H9 (cell line): ENCODE data around the gene SVOP. TPM values are rescaled to one million over a fixed set of nuclear protein-coding genes. Genes with fewer than 3 reads are reported as not detected.

ENCODE experiments used
- DNase-seq: peaks from one replicate; pipeline ENCODE4 v3.0.0-alpha.2; 2017
- H2AFZ ChIP-seq: one replicate; pipeline ENCODE4 v1.6.1; 2013; ENCODE audit warnings: mild to moderate bottlenecking, low read length, control low read depth, moderate library complexity
- H2AK5ac ChIP-seq: 2 replicates; pipeline ENCODE4 v1.6.1; 2013; ENCODE audit warnings: low read length, control low read depth, mixed read lengths; ENCODE audit not compliant: insufficient read length
- H2BK120ac ChIP-seq: one replicate; pipeline ENCODE4 v1.6.1; 2013; ENCODE audit warnings: low read depth, mild to moderate bottlenecking, low read length, control low read depth, inconsistent platforms; ENCODE audit not compliant: poor library complexity, severe bottlenecking
- H2BK12ac ChIP-seq: 2 replicates; pipeline ENCODE4 v1.6.1; 2013; ENCODE audit warnings: low read length, control low read depth, mixed read lengths, low read depth; ENCODE audit not compliant: insufficient read length
- H2BK15ac ChIP-seq: 2 replicates; pipeline ENCODE4 v1.6.1; 2013; ENCODE audit warnings: low read depth, low read length, control low read depth
- H2BK20ac ChIP-seq: one replicate; pipeline ENCODE4 v1.6.1; 2013; ENCODE audit warnings: low read depth, mild to moderate bottlenecking, low read length, control low read depth, inconsistent platforms; ENCODE audit not compliant: poor library complexity, severe bottlenecking
- H2BK5ac ChIP-seq: 2 replicates; pipeline ENCODE4 v1.6.1; 2013; ENCODE audit warnings: low read length, control low read depth, mixed read lengths; ENCODE audit not compliant: insufficient read length
- H3K14ac ChIP-seq: 2 replicates; pipeline ENCODE4 v1.6.1; 2013; ENCODE audit warnings: low read length, control low read depth; ENCODE audit not compliant: insufficient read depth
- H3K18ac ChIP-seq: 2 replicates; pipeline ENCODE4 v1.6.1; 2013; ENCODE audit warnings: low read depth, mild to moderate bottlenecking, mixed read lengths, low read length, control low read depth; ENCODE audit not compliant: insufficient read length
- H3K23ac ChIP-seq: 2 replicates; pipeline ENCODE4 v1.6.1; 2013; ENCODE audit warnings: low read length, control low read depth, mixed read lengths, low read depth; ENCODE audit not compliant: insufficient read length
- H3K23me2 ChIP-seq: 2 replicates; pipeline ENCODE4 v1.6.1; 2013; ENCODE audit warnings: low read depth, mild to moderate bottlenecking, mixed read lengths, low read length, control low read depth; ENCODE audit not compliant: insufficient read length, poor library complexity, severe bottlenecking
- H3K27ac ChIP-seq: 2 replicates; pipeline ENCODE4 v1.5.1; 2013; ENCODE audit warnings: low read length, control low read depth, mixed read lengths, low read depth; ENCODE audit not compliant: insufficient read length
- H3K27me3 ChIP-seq: 2 replicates; pipeline ENCODE4 v1.6.1; 2013; ENCODE audit warnings: low read length, control low read depth, inconsistent platforms; ENCODE audit not compliant: insufficient read depth
- H3K4ac ChIP-seq: 2 replicates; pipeline ENCODE4 v1.6.1; 2013; ENCODE audit warnings: low read depth, mild to moderate bottlenecking, control low read depth, inconsistent platforms, low read length, moderate library complexity
- H3K4me1 ChIP-seq: 2 replicates; pipeline ENCODE4 v1.6.1; 2013; ENCODE audit warnings: low read length, control low read depth, inconsistent platforms; ENCODE audit not compliant: insufficient read depth
- H3K4me2 ChIP-seq: 2 replicates; pipeline ENCODE4 v1.6.1; 2013; ENCODE audit warnings: low read length, control low read depth, mixed read lengths; ENCODE audit not compliant: insufficient read length, insufficient read depth
- H3K56ac ChIP-seq: 2 replicates; pipeline ENCODE4 v1.6.1; 2013; ENCODE audit warnings: low read depth, mild to moderate bottlenecking, mixed read lengths, low read length, control low read depth; ENCODE audit not compliant: insufficient read length
- H3K79me1 ChIP-seq: 2 replicates; pipeline ENCODE4 v1.6.1; 2013; ENCODE audit warnings: low read depth, mild to moderate bottlenecking, moderate library complexity, low read length, control low read depth, inconsistent platforms; ENCODE audit not compliant: insufficient read depth, poor library complexity, severe bottlenecking
- H3K79me2 ChIP-seq: 2 replicates; pipeline ENCODE4 v1.6.1; 2013; ENCODE audit warnings: low read length, control low read depth, inconsistent platforms; ENCODE audit not compliant: insufficient read depth
- H3K9ac ChIP-seq: 2 replicates; pipeline ENCODE4 v1.6.1; 2013; ENCODE audit warnings: low read length, control low read depth, mixed read lengths; ENCODE audit not compliant: insufficient read length; ENCODE audit errors: extremely low read depth
- H3K9me3 ChIP-seq: one replicate; pipeline ENCODE4 v1.6.1; 2013; ENCODE audit warnings: low read depth, low read length, inconsistent platforms; ENCODE audit not compliant: control insufficient read depth
- H3T11ph ChIP-seq: one replicate; pipeline ENCODE4 v1.6.1; 2013; ENCODE audit warnings: mild to moderate bottlenecking, low read length, control low read depth, inconsistent platforms
- H4K20me1 ChIP-seq: one replicate; pipeline ENCODE4 v1.6.1; 2013; ENCODE audit not compliant: control insufficient read depth, insufficient read length, insufficient read depth
- H4K5ac ChIP-seq: 2 replicates; pipeline ENCODE4 v1.6.1; 2013; ENCODE audit warnings: low read depth, mild to moderate bottlenecking, mixed read lengths, low read length, control low read depth; ENCODE audit not compliant: insufficient read length
- H4K8ac ChIP-seq: replicated peaks from 2 replicates; pipeline ENCODE4 v1.6.1; 2013; ENCODE audit warnings: low read length, control low read depth, mixed read lengths, low read depth; ENCODE audit not compliant: insufficient read length
- H4K91ac ChIP-seq: 2 replicates; pipeline ENCODE4 v1.6.1; 2013; ENCODE audit warnings: low read depth, mild to moderate bottlenecking, moderate library complexity, mixed read lengths, low read length, control low read depth; ENCODE audit not compliant: insufficient read length
- H3K27ac Mint-ChIP-seq, 3 experiments: 2 replicates in 2 of 3; 3 replicates in 1 of 3; pipeline ENCODE4 v1.8.0; 2020 to 2021; ENCODE audit warnings: mixed read lengths in 3 of 3, mild to moderate bottlenecking in 1 of 3, moderate library complexity in 1 of 3
- H3K27me3 Mint-ChIP-seq: 2 replicates; pipeline ENCODE4 v1.8.0; 2021; ENCODE audit warnings: low read depth, mild to moderate bottlenecking, moderate library complexity, mixed read lengths
- H3K36me3 Mint-ChIP-seq, 3 experiments: 2 replicates in 2 of 3; 3 replicates in 1 of 3; pipeline ENCODE4 v1.8.0; 2020 to 2021; ENCODE audit warnings: low read depth in 3 of 3, mixed read lengths in 3 of 3; ENCODE audit not compliant: insufficient read depth in 1 of 3
- H3K4me1 Mint-ChIP-seq, 2 experiments: 2 replicates each; pipeline ENCODE4 v1.8.0; 2020; ENCODE audit warnings: mixed read lengths in 2 of 2
- H3K4me3 Mint-ChIP-seq, 2 experiments: 2 replicates in 1 of 2; 3 replicates in 1 of 2; pipeline ENCODE4 v1.8.0; 2020 to 2021; ENCODE audit warnings: mild to moderate bottlenecking in 2 of 2, mixed read lengths in 2 of 2, moderate library complexity in 1 of 2
- H3K9me3 Mint-ChIP-seq, 2 experiments: 2 replicates in 1 of 2; 3 replicates in 1 of 2; pipeline ENCODE4 v1.8.0; 2020; ENCODE audit warnings: mild to moderate bottlenecking in 2 of 2, mixed read lengths in 2 of 2, moderate library complexity in 1 of 2
- WGBS: extraction: QIAGEN DNeasy Blood & Tissue Kit; methylation state at CpG from one replicate; pipeline ENCODE4 v1.1.7; 2013; ENCODE audit warnings: missing lambda C conversion rate, low lambda C conversion rate, mixed read lengths; ENCODE audit not compliant: insufficient read length; ENCODE audit errors: extremely low coverage; 5-methylcytosine and 5-hydroxymethylcytosine counted together
- total RNA-seq: library from RNA; stranded (reverse); gene quantifications from 2 replicates; pipeline ENCODE4 v1.2.1, GENCODE V29; 2021
- TF ChIP-seq, protein P1 (sequence below): fragments of 200-600 bp; sonication (generic); conservative IDR thresholded peaks from 3 replicates; pipeline ENCODE4 v1.8.0; 2021; ENCODE audit warnings: antibody characterized with exemption, mild to moderate bottlenecking

SVOP gene
- total RNA-seq, 1 experiment from 2014 or later, result 0.15 TPM

DNA sequence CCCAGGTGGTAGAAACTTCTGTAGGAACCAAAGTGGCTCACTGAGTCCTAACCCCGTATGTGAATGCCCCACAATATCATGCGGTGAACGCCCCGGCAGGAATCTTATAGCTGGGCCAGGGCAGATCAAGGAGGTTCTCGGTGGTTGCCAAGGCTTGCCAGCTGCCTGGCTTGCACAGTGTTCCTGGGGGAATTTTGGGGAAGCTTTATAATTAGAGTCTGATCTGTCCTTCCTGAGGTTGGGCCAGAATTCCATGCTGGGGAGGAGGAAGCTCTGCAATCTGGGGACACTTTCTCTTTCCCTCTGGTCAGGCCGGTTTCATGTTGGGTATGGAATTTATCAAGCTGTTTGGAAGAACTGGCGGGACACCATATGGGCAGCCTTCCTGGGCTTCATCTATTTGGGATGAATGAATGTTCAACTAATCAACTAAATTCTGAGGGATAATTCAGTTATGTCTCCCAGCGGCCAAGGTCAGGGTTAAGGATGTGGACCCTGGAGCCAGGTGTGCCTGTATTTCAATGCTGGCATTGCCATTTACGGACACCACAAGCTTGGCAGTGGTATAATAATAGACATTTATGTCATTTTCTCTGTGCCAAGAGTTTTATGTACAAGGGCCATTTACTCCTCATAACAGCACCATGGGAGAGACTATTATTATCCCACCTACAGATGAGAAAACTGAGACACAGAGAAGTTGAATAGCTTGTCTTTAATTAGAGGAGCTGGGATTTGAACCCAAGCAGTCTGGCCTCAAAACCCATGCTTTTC, 54.3 kb downstream of the SVOP start:
- H3K18ac ChIP-seq, result no peak overlapping the region
- H3T11ph ChIP-seq, result no peak overlapping the region
- no peak overlapping the region for H4K91ac ChIP-seq
- TF ChIP-seq, protein P1, sequence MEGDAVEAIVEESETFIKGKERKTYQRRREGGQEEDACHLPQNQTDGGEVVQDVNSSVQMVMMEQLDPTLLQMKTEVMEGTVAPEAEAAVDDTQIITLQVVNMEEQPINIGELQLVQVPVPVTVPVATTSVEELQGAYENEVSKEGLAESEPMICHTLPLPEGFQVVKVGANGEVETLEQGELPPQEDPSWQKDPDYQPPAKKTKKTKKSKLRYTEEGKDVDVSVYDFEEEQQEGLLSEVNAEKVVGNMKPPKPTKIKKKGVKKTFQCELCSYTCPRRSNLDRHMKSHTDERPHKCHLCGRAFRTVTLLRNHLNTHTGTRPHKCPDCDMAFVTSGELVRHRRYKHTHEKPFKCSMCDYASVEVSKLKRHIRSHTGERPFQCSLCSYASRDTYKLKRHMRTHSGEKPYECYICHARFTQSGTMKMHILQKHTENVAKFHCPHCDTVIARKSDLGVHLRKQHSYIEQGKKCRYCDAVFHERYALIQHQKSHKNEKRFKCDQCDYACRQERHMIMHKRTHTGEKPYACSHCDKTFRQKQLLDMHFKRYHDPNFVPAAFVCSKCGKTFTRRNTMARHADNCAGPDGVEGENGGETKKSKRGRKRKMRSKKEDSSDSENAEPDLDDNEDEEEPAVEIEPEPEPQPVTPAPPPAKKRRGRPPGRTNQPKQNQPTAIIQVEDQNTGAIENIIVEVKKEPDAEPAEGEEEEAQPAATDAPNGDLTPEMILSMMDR, result no peak
- no peaks in the 10 kb centered on the region for H3K79me2 ChIP-seq
- H3K27ac ChIP-seq, result no peak overlapping the region
- H3K27me3 ChIP-seq, result no peaks in the 10 kb centered on the region
- no peak overlapping the region for H3K27ac Mint-ChIP-seq
- no peak overlapping the region for H3K23ac ChIP-seq
- H4K8ac ChIP-seq, result no peak overlapping the region
- H2BK12ac ChIP-seq, result no peak overlapping the region
- H3K56ac ChIP-seq, result no peak overlapping the region
- no peaks in the 10 kb centered on the region for H4K20me1 ChIP-seq
- H3K9ac ChIP-seq, result no peak overlapping the region
- no peak overlapping the region for H3K4me3 Mint-ChIP-seq
- H3K9me3 Mint-ChIP-seq, result no peaks in the 10 kb centered on the region
- no peak overlapping the region for H2BK120ac ChIP-seq
- H2BK20ac ChIP-seq, result no peak overlapping the region
- no peak overlapping the region for H3K14ac ChIP-seq
- no CpG with 5 or more reads among the region's 9 CpGs for WGBS
- no peaks in the 10 kb centered on the region for H3K79me1 ChIP-seq
- H3K36me3 Mint-ChIP-seq, result no peaks in the 10 kb centered on the region
- no peak overlapping the region for H2BK5ac ChIP-seq
- H3K4me1 ChIP-seq, result no peaks in the 10 kb centered on the region
- no peak overlapping the region for H2AK5ac ChIP-seq
- DNase-seq, result no peak
- H3K4me2 ChIP-seq, result no peak overlapping the region
- H3K9me3 ChIP-seq, result no peaks in the 10 kb centered on the region
- H3K4ac ChIP-seq, result no peak overlapping the region
- no peak overlapping the region for H2BK15ac ChIP-seq
- no peak overlapping the region for H2AFZ ChIP-seq
- peaks cover 3% of the 10 kb centered on the region; the same call in 1 of the 2 replicates for H3K27me3 Mint-ChIP-seq
- peaks cover 2 to 5% of the 10 kb centered on the region in 2 experiments; a peak in 1 of 4 replicates for H3K4me1 Mint-ChIP-seq
- H3K23me2 ChIP-seq, result no peaks in the 10 kb centered on the region
- H4K5ac ChIP-seq, result no peak overlapping the region
